ENCODE results near the gene MPDU1. TPM values are rescaled to one million over a fixed set of nuclear protein-coding genes. Genes with fewer than 3 reads are reported as not detected.
"Not testable (repeated sequence)": the region's sequence is repeated elsewhere in the genome, so short reads cannot be mapped to it uniquely, and the experiment has no call there.

Gene MPDU1
- total RNA-seq, 1 experiment from 2014 or later = 73.1 TPM

- H3K14ac ChIP-seq (ENCODE audit: insufficient read depth, low read length) = no peak overlapping the region
- H3K4ac ChIP-seq (ENCODE audit: low read depth, low read length) = no peak overlapping the region
- Mint-ChIP-seq H3K27me3 (ENCODE audit: low read depth) (no peaks in the 10 kb centered on the region), H3K9me3 (no peaks in the 10 kb centered on the region), H3K4me3 (no peak overlapping the region), H3K36me3 (ENCODE audit: insufficient read depth in 1 of 3, low read depth in 3 of 3) (peaks cover 39 to 66% (median 65%) of the 10 kb centered on the region in 3 experiments), H3K27ac (peak overlapping the region in 2 of 3 experiments; percentile 9 to 78; a peak in 3 of 7 replicates), H3K4me1 (peaks cover 21 to 36% of the 10 kb centered on the region in 2 experiments)
- H3T11ph ChIP-seq (ENCODE audit: low read length) = no peak overlapping the region
- no peak overlapping the region for H2AK5ac ChIP-seq (ENCODE audit: insufficient read length, low read length)
- no peak overlapping the region for H2AFZ ChIP-seq (ENCODE audit: low read length)
- no peak overlapping the region for H3K23ac ChIP-seq (ENCODE audit: insufficient read length, low read depth, low read length)
- no peak overlapping the region for H2BK5ac ChIP-seq (ENCODE audit: insufficient read length, low read length)
- no peak overlapping the region for H3K56ac ChIP-seq (ENCODE audit: insufficient read length, low read depth, low read length)
- H4K8ac ChIP-seq (replicated peaks; ENCODE audit: insufficient read length, low read depth, low read length) = no peak overlapping the region
- no peak overlapping the region for H2BK20ac ChIP-seq (ENCODE audit: low read depth, low read length, poor library complexity, severe bottlenecking)
- H4K91ac ChIP-seq (ENCODE audit: insufficient read length, low read depth, low read length) = no peak overlapping the region
- no peaks in the 10 kb centered on the region for H3K9me3 ChIP-seq (ENCODE audit: control insufficient read depth, low read depth, low read length)
- TF ChIP-seq, protein P1, sequence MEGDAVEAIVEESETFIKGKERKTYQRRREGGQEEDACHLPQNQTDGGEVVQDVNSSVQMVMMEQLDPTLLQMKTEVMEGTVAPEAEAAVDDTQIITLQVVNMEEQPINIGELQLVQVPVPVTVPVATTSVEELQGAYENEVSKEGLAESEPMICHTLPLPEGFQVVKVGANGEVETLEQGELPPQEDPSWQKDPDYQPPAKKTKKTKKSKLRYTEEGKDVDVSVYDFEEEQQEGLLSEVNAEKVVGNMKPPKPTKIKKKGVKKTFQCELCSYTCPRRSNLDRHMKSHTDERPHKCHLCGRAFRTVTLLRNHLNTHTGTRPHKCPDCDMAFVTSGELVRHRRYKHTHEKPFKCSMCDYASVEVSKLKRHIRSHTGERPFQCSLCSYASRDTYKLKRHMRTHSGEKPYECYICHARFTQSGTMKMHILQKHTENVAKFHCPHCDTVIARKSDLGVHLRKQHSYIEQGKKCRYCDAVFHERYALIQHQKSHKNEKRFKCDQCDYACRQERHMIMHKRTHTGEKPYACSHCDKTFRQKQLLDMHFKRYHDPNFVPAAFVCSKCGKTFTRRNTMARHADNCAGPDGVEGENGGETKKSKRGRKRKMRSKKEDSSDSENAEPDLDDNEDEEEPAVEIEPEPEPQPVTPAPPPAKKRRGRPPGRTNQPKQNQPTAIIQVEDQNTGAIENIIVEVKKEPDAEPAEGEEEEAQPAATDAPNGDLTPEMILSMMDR (conservative IDR thresholded peaks at IDR 0.05) = no peak
- DNase-seq = no peak
- no peaks in the 10 kb centered on the region for H3K79me2 ChIP-seq (ENCODE audit: insufficient read depth, low read length)
- WGBS (ENCODE audit: extremely low coverage, insufficient read length, low lambda C conversion rate) = no CpG with 5 or more reads among the region's 12 CpGs
- no peak overlapping the region for H3K4me2 ChIP-seq (ENCODE audit: insufficient read depth, insufficient read length, low read length)
- H4K5ac ChIP-seq (ENCODE audit: insufficient read length, low read depth, low read length) = no peak overlapping the region
- H2BK12ac ChIP-seq (ENCODE audit: insufficient read length, low read depth, low read length) = no peak overlapping the region
- no peaks in the 10 kb centered on the region for H3K27me3 ChIP-seq (ENCODE audit: insufficient read depth, low read length)
- H2BK15ac ChIP-seq (ENCODE audit: low read depth, low read length) = no peak overlapping the region
- H3K23me2 ChIP-seq (ENCODE audit: insufficient read length, low read depth, low read length, poor library complexity, severe bottlenecking) = peaks cover 10% of the 10 kb centered on the region
- no peak overlapping the region for H2BK120ac ChIP-seq (ENCODE audit: low read depth, low read length, poor library complexity, severe bottlenecking)
- no peak overlapping the region for H3K27ac ChIP-seq (ENCODE audit: insufficient read length, low read depth, low read length)
- no peaks in the 10 kb centered on the region for H3K79me1 ChIP-seq (ENCODE audit: insufficient read depth, low read depth, low read length, poor library complexity, severe bottlenecking)
- H4K20me1 ChIP-seq (ENCODE audit: control insufficient read depth, insufficient read depth, insufficient read length) = no peaks in the 10 kb centered on the region
- H3K4me1 ChIP-seq (ENCODE audit: insufficient read depth, low read length) = no peaks in the 10 kb centered on the region; the same call in 1 of the 2 replicates
- no peak overlapping the region for H3K18ac ChIP-seq (ENCODE audit: insufficient read length, low read depth, low read length)
- no peak overlapping the region for H3K9ac ChIP-seq (ENCODE audit: extremely low read depth, insufficient read length, low read length)
Measured at GRCh38 chr17:7593296-7593695, 9.6 kb downstream of the MPDU1 start.

DNA sequence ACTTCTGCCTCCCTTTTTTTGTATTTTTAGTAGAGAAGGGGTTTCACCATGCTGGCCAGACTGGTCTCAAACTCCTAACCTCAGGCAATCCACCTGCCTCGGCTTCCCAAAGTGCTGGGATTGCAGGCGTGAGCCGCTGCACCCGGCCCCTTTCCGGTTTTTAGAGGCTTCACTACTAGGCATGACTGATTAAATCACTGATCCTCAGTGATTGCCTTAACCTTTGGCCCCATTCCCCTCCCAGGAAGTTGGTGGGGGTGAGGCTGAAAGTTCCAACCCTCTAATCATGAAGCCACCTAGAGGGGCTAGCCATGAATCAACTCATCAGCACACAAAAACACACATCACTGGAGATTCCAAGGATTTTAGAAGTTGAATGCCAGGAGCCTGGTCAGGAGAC, 13.9 kb downstream of the MPDU1 start:
- peaks cover 57 to 87% (median 81%) of the 10 kb centered on the region in 3 experiments for H3K36me3 Mint-ChIP-seq (ENCODE audit: insufficient read depth in 1 of 3, low read depth in 3 of 3)

More for the DNA sequence above, 13.9 kb downstream of the MPDU1 start:
- H2BK12ac ChIP-seq (ENCODE audit: insufficient read length, low read depth, low read length); H3K9me3 Mint-ChIP-seq; H2BK20ac ChIP-seq (ENCODE audit: low read depth, low read length, poor library complexity, severe bottlenecking); H3K4me1 Mint-ChIP-seq; H3K23me2 ChIP-seq (ENCODE audit: insufficient read length, low read depth, low read length, poor library complexity, severe bottlenecking); H2BK120ac ChIP-seq (ENCODE audit: low read depth, low read length, poor library complexity, severe bottlenecking); H4K5ac ChIP-seq (ENCODE audit: insufficient read length, low read depth, low read length); H3K4me3 Mint-ChIP-seq; H2AK5ac ChIP-seq (ENCODE audit: insufficient read length, low read length); H3K4ac ChIP-seq (ENCODE audit: low read depth, low read length); H3K27me3 ChIP-seq (ENCODE audit: insufficient read depth, low read length); H3K23ac ChIP-seq (ENCODE audit: insufficient read length, low read depth, low read length); H4K8ac ChIP-seq (replicated peaks; ENCODE audit: insufficient read length, low read depth, low read length); H3K4me1 ChIP-seq (ENCODE audit: insufficient read depth, low read length); H3K4me2 ChIP-seq (ENCODE audit: insufficient read depth, insufficient read length, low read length); H2AFZ ChIP-seq (ENCODE audit: low read length); H3K27me3 Mint-ChIP-seq (ENCODE audit: low read depth); DNase-seq; H3K9ac ChIP-seq (ENCODE audit: extremely low read depth, insufficient read length, low read length); H2BK15ac ChIP-seq (ENCODE audit: low read depth, low read length); H3K18ac ChIP-seq (ENCODE audit: insufficient read length, low read depth, low read length); H3K27ac Mint-ChIP-seq; H3K56ac ChIP-seq (ENCODE audit: insufficient read length, low read depth, low read length); H3K27ac ChIP-seq (ENCODE audit: insufficient read length, low read depth, low read length); H2BK5ac ChIP-seq (ENCODE audit: insufficient read length, low read length); H4K91ac ChIP-seq (ENCODE audit: insufficient read length, low read depth, low read length); H3T11ph ChIP-seq (ENCODE audit: low read length); H3K79me2 ChIP-seq (ENCODE audit: insufficient read depth, low read length); H3K9me3 ChIP-seq (ENCODE audit: control insufficient read depth, low read depth, low read length); H4K20me1 ChIP-seq (ENCODE audit: control insufficient read depth, insufficient read depth, insufficient read length); H3K79me1 ChIP-seq (ENCODE audit: insufficient read depth, low read depth, low read length, poor library complexity, severe bottlenecking); H3K14ac ChIP-seq (ENCODE audit: insufficient read depth, low read length): not testable (repeated sequence)
- WGBS (ENCODE audit: extremely low coverage, insufficient read length, low lambda C conversion rate) = no CpG with 5 or more reads among the region's 5 CpGs
